OCI-LY1 (cell line): ENCODE data around the gene RPL22L1.

Experiments
- EZH2 ChIP-seq: fragments of 200-600 bp; sonication (generic), shearing (Covaris generic); IDR thresholded peaks from 2 replicates; pipeline ENCODE4 v1.8.0; 2017; ENCODE audit warnings: borderline replicate concordance, mixed run types, mild to moderate bottlenecking, antibody characterized with exemption, low read length, moderate library complexity, mixed read lengths
- TF ChIP-seq, protein P1 (sequence below): fragments of 200-600 bp; sonication (generic), shearing (Covaris generic); IDR thresholded peaks from 2 replicates; pipeline ENCODE4 v1.5.1; 2017; ENCODE audit warnings: mild to moderate bottlenecking, antibody characterized with exemption, low read length, moderate library complexity, mixed read lengths

DNA sequence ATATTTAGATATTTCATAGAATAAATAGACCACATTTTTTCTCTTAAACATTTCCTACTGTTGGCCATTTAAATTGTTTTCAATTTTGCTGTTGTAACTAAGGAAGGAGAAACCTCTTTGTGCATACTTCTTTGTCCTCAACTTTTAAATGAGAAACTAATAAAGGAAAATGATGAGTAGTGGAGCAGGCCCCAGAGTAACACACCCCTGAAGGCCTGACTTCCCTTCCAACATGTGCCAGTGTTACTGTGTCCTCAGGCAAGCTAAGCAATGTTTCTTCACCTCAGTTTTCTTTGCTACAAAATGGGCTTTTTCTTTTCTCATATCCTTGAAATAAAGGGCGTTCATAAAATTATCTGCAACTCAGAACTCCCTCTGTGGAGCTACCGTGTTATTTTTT, 53.7 kb downstream of the RPL22L1 start:
- TF ChIP-seq, protein P1, sequence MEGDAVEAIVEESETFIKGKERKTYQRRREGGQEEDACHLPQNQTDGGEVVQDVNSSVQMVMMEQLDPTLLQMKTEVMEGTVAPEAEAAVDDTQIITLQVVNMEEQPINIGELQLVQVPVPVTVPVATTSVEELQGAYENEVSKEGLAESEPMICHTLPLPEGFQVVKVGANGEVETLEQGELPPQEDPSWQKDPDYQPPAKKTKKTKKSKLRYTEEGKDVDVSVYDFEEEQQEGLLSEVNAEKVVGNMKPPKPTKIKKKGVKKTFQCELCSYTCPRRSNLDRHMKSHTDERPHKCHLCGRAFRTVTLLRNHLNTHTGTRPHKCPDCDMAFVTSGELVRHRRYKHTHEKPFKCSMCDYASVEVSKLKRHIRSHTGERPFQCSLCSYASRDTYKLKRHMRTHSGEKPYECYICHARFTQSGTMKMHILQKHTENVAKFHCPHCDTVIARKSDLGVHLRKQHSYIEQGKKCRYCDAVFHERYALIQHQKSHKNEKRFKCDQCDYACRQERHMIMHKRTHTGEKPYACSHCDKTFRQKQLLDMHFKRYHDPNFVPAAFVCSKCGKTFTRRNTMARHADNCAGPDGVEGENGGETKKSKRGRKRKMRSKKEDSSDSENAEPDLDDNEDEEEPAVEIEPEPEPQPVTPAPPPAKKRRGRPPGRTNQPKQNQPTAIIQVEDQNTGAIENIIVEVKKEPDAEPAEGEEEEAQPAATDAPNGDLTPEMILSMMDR: no peak
- TF ChIP-seq EZH2: no peak
